IMR-90 (cell line): ENCODE data around the gene RCAN2. TPM values are rescaled to one million over a fixed set of nuclear protein-coding genes. Genes with fewer than 3 reads are reported as not detected.

Experiments used
- ATAC-seq: fragments of 200-7000 bp; cut with Tn5 transposase; 2 replicates; pipeline ENCODE4 v1.9.1; 2020; ENCODE audit warnings: low read depth, mild to moderate bottlenecking, moderate library complexity
- BruUV-seq: library from RNA; stranded (reverse); fragments of 400-500 nt; replicated peaks from 2 replicates; lab custom pipeline; 2021; lab: Mats Ljungman, UMichigan
- CTCF ChIA-PET: fragments of 300-600 bp; formaldehyde crosslinking; extraction: SDS; loops from one replicate; lab custom pipeline; 2021; ENCODE audit warnings: antibody characterized with exemption; lab: Yijun Ruan, JAX
- POLR2A ChIA-PET: fragments of 300-600 bp; sonication (Branson Sonifier 250); formaldehyde crosslinking; loops from one replicate; lab custom pipeline; 2022; ENCODE audit warnings: antibody characterized with exemption; ENCODE audit not compliant: unreplicated experiment; lab: Charles Lee
- DNase-seq: peaks from one replicate; pipeline ENCODE4 v3.0.0; 2013
- H2AFZ ChIP-seq: replicated peaks from 2 replicates; pipeline ENCODE3; 2013; ENCODE audit warnings: low read length, mild to moderate bottlenecking; ENCODE audit not compliant: poor library complexity
- H2AK5ac ChIP-seq: 2 replicates; pipeline ENCODE4 v1.6.1; 2013; ENCODE audit warnings: low read depth, low read length, inconsistent platforms
- H2AK9ac ChIP-seq: replicated peaks from 2 replicates; pipeline ENCODE3; 2013; ENCODE audit warnings: mild to moderate bottlenecking, low read depth, low read length, moderate library complexity; ENCODE audit not compliant: poor library complexity
- H2BK120ac ChIP-seq: 2 replicates; pipeline ENCODE4 v1.6.1; 2013; ENCODE audit warnings: low read depth, low read length, inconsistent platforms
- H2BK15ac ChIP-seq: 3 replicates; pipeline ENCODE4 v1.6.1; 2013; ENCODE audit warnings: low read depth, low read length, inconsistent platforms
- H2BK20ac ChIP-seq: 2 replicates; pipeline ENCODE4 v1.6.1; 2013; ENCODE audit warnings: low read depth, mild to moderate bottlenecking, inconsistent platforms, low read length, moderate library complexity
- H2BK5ac ChIP-seq: 2 replicates; pipeline ENCODE4 v1.6.1; 2013; ENCODE audit warnings: mild to moderate bottlenecking, low read depth, low read length, inconsistent platforms; ENCODE audit not compliant: poor library complexity, severe bottlenecking
- H3K14ac ChIP-seq: replicated peaks from 2 replicates; pipeline ENCODE4 v1.6.1; 2013; ENCODE audit warnings: low read depth, low read length, inconsistent platforms
- H3K18ac ChIP-seq: 2 replicates; pipeline ENCODE4 v1.6.1; 2013; ENCODE audit warnings: low read depth, low read length, control low read depth
- H3K23ac ChIP-seq: 2 replicates; pipeline ENCODE4 v1.6.1; 2013; ENCODE audit warnings: low read depth, low read length, inconsistent platforms
- H3K27ac ChIP-seq: 2 replicates; pipeline ENCODE4 v1.5.1; 2013; ENCODE audit warnings: mild to moderate bottlenecking, control low read depth, low read length; ENCODE audit not compliant: insufficient read depth
- H3K27me3 ChIP-seq: 2 replicates; pipeline ENCODE4 v1.6.1; 2013; ENCODE audit warnings: low read length; ENCODE audit not compliant: control insufficient read depth, insufficient read depth
- H3K36me3 ChIP-seq: 2 replicates; pipeline ENCODE4 v1.6.1; 2013; ENCODE audit warnings: low read length, mixed read lengths; ENCODE audit not compliant: control insufficient read depth, insufficient read depth
- H3K4ac ChIP-seq: 2 replicates; pipeline ENCODE4 v1.6.1; 2013; ENCODE audit warnings: low read depth, low read length, inconsistent platforms
- H3K4me1 ChIP-seq: 2 replicates; pipeline ENCODE4 v1.6.1; 2013; ENCODE audit warnings: low read length, mixed read lengths; ENCODE audit not compliant: control insufficient read depth, insufficient read depth
- H3K4me2 ChIP-seq: 2 replicates; pipeline ENCODE4 v1.6.1; 2013; ENCODE audit warnings: low read depth, mild to moderate bottlenecking, control low read depth, low read length, moderate library complexity
- H3K4me3 ChIP-seq: 2 replicates; pipeline ENCODE4 v1.5.1; 2013; ENCODE audit warnings: low read depth, mild to moderate bottlenecking, control low read depth, low read length, moderate library complexity; ENCODE audit not compliant: insufficient read depth
- H3K56ac ChIP-seq: 2 replicates; pipeline ENCODE4 v1.6.1; 2013; ENCODE audit warnings: low read length, inconsistent platforms; ENCODE audit not compliant: insufficient read depth; ENCODE audit errors: extremely low read depth
- H3K79me1 ChIP-seq, 2 experiments: 2 replicates each; pipeline ENCODE4 v1.6.1; 2013; ENCODE audit warnings: low read length in 2 of 2, inconsistent platforms in 1 of 2, low read depth in 1 of 2
- H3K9ac ChIP-seq: 2 replicates; pipeline ENCODE4 v1.6.1; 2013; ENCODE audit warnings: low read depth, low read length, control low read depth
- H3K9me1 ChIP-seq: 2 replicates; pipeline ENCODE4 v1.6.1; 2013; ENCODE audit warnings: low read length, inconsistent platforms; ENCODE audit not compliant: insufficient read depth
- H3K9me3 ChIP-seq: 2 replicates; pipeline ENCODE4 v1.6.1; 2013; ENCODE audit warnings: low read length; ENCODE audit not compliant: control insufficient read depth, insufficient read depth
- H4K20me1 ChIP-seq: 2 replicates; pipeline ENCODE4 v1.6.1; 2013; ENCODE audit warnings: low read length, inconsistent platforms; ENCODE audit not compliant: insufficient read depth
- H4K5ac ChIP-seq: 2 replicates; pipeline ENCODE4 v1.6.1; 2013; ENCODE audit warnings: mild to moderate bottlenecking, low read depth, low read length, control low read depth
- H4K8ac ChIP-seq, 2 experiments: 2 replicates each; pipeline ENCODE4 v1.6.1; 2013; ENCODE audit warnings: low read depth in 2 of 2, low read length in 2 of 2, control low read depth in 1 of 2, inconsistent platforms in 1 of 2
- H4K91ac ChIP-seq: 2 replicates; pipeline ENCODE4 v1.6.1; 2013; ENCODE audit warnings: low read depth, low read length, inconsistent platforms; ENCODE audit not compliant: insufficient read depth
- CHD1 ChIP-seq: IDR thresholded peaks from 2 replicates; pipeline ENCODE4 v1.6.1; 2012; ENCODE audit warnings: low read depth, low read length, improper control_type of control experiment
- MAFK ChIP-seq: IDR thresholded peaks from 2 replicates; pipeline ENCODE4 v1.6.1; 2012; ENCODE audit warnings: low read depth, low read length, improper control_type of control experiment
- MXI1 ChIP-seq: IDR thresholded peaks from 2 replicates; pipeline ENCODE4 v1.6.1; 2012; ENCODE audit warnings: low read depth, mild to moderate bottlenecking, low read length, moderate library complexity, borderline replicate concordance
- RAD21 ChIP-seq: IDR thresholded peaks from 2 replicates; pipeline ENCODE4 v1.6.1; 2012; ENCODE audit warnings: low read length, improper control_type of control experiment
- RCOR1 ChIP-seq: IDR thresholded peaks from 2 replicates; pipeline ENCODE4 v1.6.1; 2012; ENCODE audit warnings: mild to moderate bottlenecking, low read length, improper control_type of control experiment; ENCODE audit not compliant: insufficient replicate concordance
- SMC3 ChIP-seq: fragments of 150-350 bp; IDR thresholded peaks from 2 replicates; pipeline ENCODE4 v1.6.1; 2016; ENCODE audit warnings: low read depth, mild to moderate bottlenecking, antibody characterized with exemption, low read length, moderate library complexity
- WGBS, 2 experiments: methylation state at CpG; one replicate each; pipeline versions ENCODE4 v1.1.5 to v1.1.7; 2013; ENCODE audit warnings: missing lambda C conversion rate in 2 of 2; ENCODE audit not compliant: insufficient read length in 1 of 2; ENCODE audit errors: extremely low coverage in 2 of 2; 5-methylcytosine and 5-hydroxymethylcytosine counted together
- dilution Hi-C: fragments of 300-500 bp; cut with HindIII; formaldehyde crosslinking; loops from one replicate; pipeline ENCODE4 v1.14.3; 2018; ENCODE audit warnings: low sequenced_read_pairs; ENCODE audit not compliant: unreplicated experiment
- in situ Hi-C: fragments of 300-500 bp; cut with MboI; formaldehyde crosslinking; loops from 3 replicates; pipeline ENCODE4 v1.14.3; 2019; ENCODE audit warnings: low sequenced_read_pairs, inconsistent platforms, mixed read lengths
- intact Hi-C: fragments of 100-400 bp; cut with micrococcal nuclease; formaldehyde crosslinking; loops from 2 replicates; pipeline ENCODE4 v1.10.0; 2022
- polyA plus RNA-seq, 3 experiments: library from polyadenylated mRNA; depleted of rRNA; stranded (reverse); fragments of >200 nt; gene quantifications; 2 replicates each; pipeline ENCODE4 v1.2.3, GENCODE V29; 2012; ENCODE audit warnings: low replicate concordance in 1 of 3
- total RNA-seq: library from RNA; depleted of rRNA; stranded (reverse); fragments of >200 nt; gene quantifications from 2 replicates; pipeline ENCODE4 v1.2.3, GENCODE V29; 2012

RCAN2 gene
- total and polyA plus RNA-seq, 2 of the 4 experiments (the other 2 are of a cell fraction): 1.3 to 1.8 TPM

DNA sequence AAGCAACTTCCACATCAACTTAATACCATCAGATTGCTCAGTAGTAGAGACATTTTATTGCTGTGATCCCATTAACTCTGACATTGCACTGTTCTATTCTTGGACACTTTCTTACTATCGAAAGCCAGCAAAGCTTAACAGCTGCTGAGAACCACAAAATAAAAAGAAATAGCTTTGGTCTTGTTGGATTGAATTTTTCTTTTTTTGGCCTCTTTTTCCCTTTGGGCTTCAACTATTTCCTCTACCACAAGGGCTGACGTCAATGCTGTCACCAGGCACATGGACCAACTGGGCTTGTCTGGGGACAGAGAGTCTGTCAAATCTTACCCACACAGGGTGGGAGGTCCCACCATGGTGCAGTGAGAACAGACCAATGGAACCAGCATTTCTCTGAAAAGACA lies 257.1 kb downstream of the RCAN2 start:
- H3K14ac ChIP-seq: no peak overlapping the region
- no peak overlapping the region for H3K56ac ChIP-seq
- H3K18ac ChIP-seq: no peak overlapping the region
- H3K4me2 ChIP-seq: no peak overlapping the region
- H3K4me1 ChIP-seq: no peaks in the 10 kb centered on the region
- H2BK120ac ChIP-seq: no peak overlapping the region
- no peak overlapping the region for H2AFZ ChIP-seq
- no peak overlapping the region for H3K23ac ChIP-seq
- H2AK5ac ChIP-seq: no peak overlapping the region
- no peak overlapping the region for H2BK20ac ChIP-seq
- H3K4ac ChIP-seq: no peak overlapping the region
- H3K9me1 ChIP-seq: no peaks in the 10 kb centered on the region
- ATAC-seq (no peak), DNase-seq (no peak)
- no peak overlapping the region for H2BK15ac ChIP-seq
- no peak overlapping the region for H4K5ac ChIP-seq
- H3K9me3 ChIP-seq: no peaks in the 10 kb centered on the region
- WGBS, 2 experiments: no CpG with 5 or more reads among the region's 2 CpGs
- no peak overlapping the region for H4K8ac ChIP-seq
- no peaks in the 10 kb centered on the region for H3K36me3 ChIP-seq
- H4K91ac ChIP-seq: no peak overlapping the region
- H3K27ac ChIP-seq: no peak overlapping the region
- no peaks in the 10 kb centered on the region for H3K79me1 ChIP-seq
- BruUV-seq: no TSS peak
- H2BK5ac ChIP-seq: no peak overlapping the region
- no peak overlapping the region for H3K4me3 ChIP-seq
- no peak overlapping the region for H3K9ac ChIP-seq
- intact Hi-C loops: no loop called here
- H4K20me1 ChIP-seq: no peaks in the 10 kb centered on the region
- H3K27me3 ChIP-seq: no peaks in the 10 kb centered on the region
- in situ Hi-C loops: no loop called here
- POLR2A ChIA-PET: no interaction called here
- TF ChIP-seq MAFK: no peak
- no peak for TF ChIP-seq MXI1
- no peak for TF ChIP-seq RAD21
- no peak for TF ChIP-seq CHD1
- TF ChIP-seq SMC3: no peak
- no peak for TF ChIP-seq RCOR1
- CTCF ChIA-PET: no interaction called here
- H2AK9ac ChIP-seq: no peak overlapping the region
- dilution Hi-C loops: no loop called here
